Measurements from ENCODE around the gene EP300.

- TF ChIP-seq CTCF (IDR thresholded peaks at IDR 0.05), result no peak
- no peak for TF ChIP-seq POLR2A (IDR thresholded peaks at IDR 0.05)
These were observed 86.1 kb downstream of the EP300 start for GRCh38 chr22:41178425-41178975.

All from right lobe of liver (tissue), 4 donors.